PC-3 (cell line): ENCODE data around the gene PPP6R2.

ENCODE experiments used
- CTCF ChIP-seq: fragments of 300-600 bp; sonication (generic); conservative IDR thresholded peaks from 2 replicates; pipeline ENCODE4 v1.5.1; 2017; ENCODE audit warnings: antibody characterized with exemption, low read depth, mild to moderate bottlenecking, low read length
- EZH2 ChIP-seq: fragments of 300-600 bp; sonication (generic); IDR thresholded peaks from one replicate; pipeline ENCODE4 v1.6.1; 2017; ENCODE audit warnings: antibody characterized with exemption, mild to moderate bottlenecking, low read length; ENCODE audit not compliant: unreplicated experiment

GRCh38 chr22:50361688-50362087, 18.6 kb downstream of the PPP6R2 start:
- no peak for TF ChIP-seq CTCF
- TF ChIP-seq EZH2: no peak
